HEK293T (cell line): ENCODE measurements around the gene MAST4.

ENCODE experiments used
- CTCF ChIA-PET: fragments of 350-600 bp; formaldehyde crosslinking; extraction: SDS; loops from one replicate; lab custom pipeline; 2021; ENCODE audit warnings: antibody characterized with exemption, inconsistent platforms; lab: Yijun Ruan, JAX
- POLR2A ChIA-PET: fragments of 350-600 bp; formaldehyde crosslinking; extraction: SDS; loops from one replicate; lab custom pipeline; 2020; ENCODE audit warnings: antibody characterized with exemption, inconsistent platforms; lab: Yijun Ruan, JAX
- DNase-seq: peaks from one replicate; pipeline ENCODE4 v3.0.0; 2012; ENCODE audit warnings: mixed read lengths; ENCODE audit errors: extremely low spot score
- ARNT ChIP-seq: fragments of 450-650 bp; IDR thresholded peaks from 2 replicates; pipeline ENCODE4 v1.6.1; 2017; ENCODE audit warnings: mild to moderate bottlenecking
- BHLHE40 ChIP-seq: fragments of 450-650 bp; IDR thresholded peaks from 2 replicates; pipeline ENCODE4 v1.6.1; 2016; ENCODE audit warnings: mild to moderate bottlenecking, moderate library complexity, borderline replicate concordance
- CTBP1 ChIP-seq: fragments of 450-650 bp; IDR thresholded peaks from 2 replicates; pipeline ENCODE4 v1.6.1; 2016; ENCODE audit warnings: borderline replicate concordance
- ELF4 ChIP-seq: fragments of 450-650 bp; IDR thresholded peaks from 2 replicates; pipeline ENCODE4 v1.6.1; 2017; ENCODE audit warnings: antibody characterized with exemption
- FOXA1 ChIP-seq: fragments of 450-650 bp; IDR thresholded peaks from 2 replicates; pipeline ENCODE4 v1.6.1; 2016; ENCODE audit warnings: mild to moderate bottlenecking
- FOXK2 ChIP-seq: fragments of 450-650 bp; IDR thresholded peaks from 2 replicates; pipeline ENCODE4 v1.6.1; 2016; ENCODE audit warnings: mild to moderate bottlenecking
- FOXM1 ChIP-seq: fragments of 450-650 bp; IDR thresholded peaks from 2 replicates; pipeline ENCODE4 v1.6.1; 2017; ENCODE audit warnings: mild to moderate bottlenecking, borderline replicate concordance
- HDGF ChIP-seq: fragments of 450-650 bp; IDR thresholded peaks from 2 replicates; pipeline ENCODE4 v1.6.1; 2017; ENCODE audit warnings: antibody characterized with exemption, borderline replicate concordance
- L3MBTL2 ChIP-seq: fragments of 450-650 bp; conservative IDR thresholded peaks from 2 replicates; pipeline ENCODE4 v1.6.1; 2016; ENCODE audit warnings: mild to moderate bottlenecking
- LEF1 ChIP-seq: fragments of 450-650 bp; IDR thresholded peaks from 2 replicates; pipeline ENCODE4 v1.6.1; 2017; ENCODE audit warnings: mild to moderate bottlenecking, borderline replicate concordance
- NFRKB ChIP-seq: fragments of 450-650 bp; IDR thresholded peaks from 2 replicates; pipeline ENCODE4 v1.6.1; 2016; ENCODE audit warnings: mild to moderate bottlenecking, moderate library complexity
- SP1 ChIP-seq: fragments of 450-650 bp; IDR thresholded peaks from 2 replicates; pipeline ENCODE4 v1.6.1; 2017
- SUZ12 ChIP-seq: fragments of 450-650 bp; IDR thresholded peaks from 2 replicates; pipeline ENCODE4 v1.6.1; 2016; ENCODE audit warnings: mild to moderate bottlenecking
- TARDBP ChIP-seq: fragments of 450-650 bp; IDR thresholded peaks from 2 replicates; pipeline ENCODE4 v1.6.1; 2016
- ZNF384 ChIP-seq: fragments of 450-650 bp; IDR thresholded peaks from 2 replicates; pipeline ENCODE4 v1.6.1; 2016
- TF ChIP-seq, protein P1 (sequence below): fragments of 450-650 bp; IDR thresholded peaks from 2 replicates; pipeline ENCODE4 v1.6.1; 2016

MAST4 gene

DNA sequence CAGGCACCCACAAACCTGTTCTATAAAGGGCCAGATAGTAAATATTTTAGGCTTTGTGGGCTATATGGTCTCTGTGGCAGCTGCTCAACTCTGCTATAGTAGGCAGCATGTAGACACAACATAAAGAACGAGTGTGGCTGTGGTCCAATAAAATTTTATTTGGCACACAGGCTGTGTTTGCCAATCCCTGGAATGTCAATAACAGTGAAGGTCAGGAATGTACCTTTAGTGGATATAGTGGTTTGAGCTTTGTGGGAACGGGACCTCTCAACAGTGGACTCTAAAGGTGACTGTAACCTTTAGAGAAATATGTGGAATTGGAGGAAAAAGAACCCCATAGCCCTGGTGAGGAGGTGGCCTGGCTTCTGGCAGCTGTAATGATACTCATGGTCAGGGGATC lies 145.2 kb downstream of the MAST4 start:
- TF ChIP-seq FOXK2: no peak
- TF ChIP-seq CTBP1: no peak
- no peak for TF ChIP-seq HDGF
- TF ChIP-seq SP1: no peak
- TF ChIP-seq, protein P1, sequence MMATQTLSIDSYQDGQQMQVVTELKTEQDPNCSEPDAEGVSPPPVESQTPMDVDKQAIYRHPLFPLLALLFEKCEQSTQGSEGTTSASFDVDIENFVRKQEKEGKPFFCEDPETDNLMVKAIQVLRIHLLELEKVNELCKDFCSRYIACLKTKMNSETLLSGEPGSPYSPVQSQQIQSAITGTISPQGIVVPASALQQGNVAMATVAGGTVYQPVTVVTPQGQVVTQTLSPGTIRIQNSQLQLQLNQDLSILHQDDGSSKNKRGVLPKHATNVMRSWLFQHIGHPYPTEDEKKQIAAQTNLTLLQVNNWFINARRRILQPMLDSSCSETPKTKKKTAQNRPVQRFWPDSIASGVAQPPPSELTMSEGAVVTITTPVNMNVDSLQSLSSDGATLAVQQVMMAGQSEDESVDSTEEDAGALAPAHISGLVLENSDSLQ: no peak
- TF ChIP-seq BHLHE40: no peak
- TF ChIP-seq FOXA1: no peak
- no peak for TF ChIP-seq FOXM1
- TF ChIP-seq TARDBP: no peak
- no peak for TF ChIP-seq LEF1
- no peak for TF ChIP-seq L3MBTL2
- TF ChIP-seq ARNT: no peak
- no peak for TF ChIP-seq NFRKB
- TF ChIP-seq SUZ12: no peak
- TF ChIP-seq ELF4: no peak
- no peak for TF ChIP-seq ZNF384
- ChIA-PET POLR2A (no interaction called here), CTCF (interaction anchor here (0.6 to 2.0 kb wide), 2 partner anchors 434 to 443 kb away, joined by 3 to 6 read pairs; no protein-coding TSS in a partner anchor)
- DNase-seq: no peak

GRCh38 chr5:66742083-66742895 lies 146.1 kb downstream of the MAST4 start:
- TF ChIP-seq ZNF384 (no peak), ARNT (no peak), SP1 (no peak), BHLHE40 (no peak), FOXK2 (no peak), FOXA1 (no peak), ELF4 (no peak), L3MBTL2 (no peak), SUZ12 (no peak), LEF1 (no peak), FOXM1 (no peak), NFRKB (no peak), CTBP1 (no peak), TARDBP (no peak), HDGF (no peak)
- TF ChIP-seq, protein P1: no peak
- ChIA-PET CTCF (interaction anchor here (0.6 to 2.0 kb wide), 2 partner anchors 435 to 443 kb away, joined by 3 to 6 read pairs; no protein-coding TSS in a partner anchor), POLR2A (no interaction called here)
- DNase-seq: peak; percentile 21

DNA sequence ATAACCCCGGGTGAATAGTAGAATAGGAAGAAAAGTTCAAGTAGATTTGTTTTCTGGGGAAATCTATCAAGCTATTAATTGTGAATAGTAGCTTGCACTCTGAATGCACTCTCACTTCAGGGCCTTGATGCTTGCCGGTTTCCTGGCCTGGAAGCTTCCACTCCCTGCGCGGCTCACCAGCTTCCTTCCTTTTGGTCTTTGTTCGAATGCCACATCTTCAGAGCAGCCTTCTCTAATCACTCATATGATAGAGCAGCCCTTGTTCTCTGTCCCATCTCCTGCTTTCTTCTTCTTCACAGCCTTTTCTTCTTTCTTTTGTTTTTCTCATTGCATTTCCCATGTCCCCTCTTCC lies 146.7 kb downstream of the MAST4 start:
- ChIA-PET CTCF (interaction anchor here (2.0 kb wide), 1 partner anchor 436 kb away, joined by 6 read pairs; no protein-coding TSS in a partner anchor), POLR2A (no interaction called here)
- no peak for DNase-seq
- TF ChIP-seq HDGF (no peak), ZNF384 (no peak), SUZ12 (no peak), NFRKB (no peak), CTBP1 (no peak), LEF1 (no peak), L3MBTL2 (no peak), FOXM1 (no peak), FOXA1 (no peak), ELF4 (no peak)

GRCh38 chr5:66743344-66743743 lies 147.2 kb downstream of the MAST4 start:
- TF ChIP-seq ARNT: no peak
- TF ChIP-seq LEF1: no peak
- TF ChIP-seq FOXM1: no peak
- no peak for DNase-seq
- ChIA-PET CTCF (interaction anchor here (2.0 kb wide), 1 partner anchor 436 kb away, joined by 6 read pairs; no protein-coding TSS in a partner anchor), POLR2A (no interaction called here)

DNA sequence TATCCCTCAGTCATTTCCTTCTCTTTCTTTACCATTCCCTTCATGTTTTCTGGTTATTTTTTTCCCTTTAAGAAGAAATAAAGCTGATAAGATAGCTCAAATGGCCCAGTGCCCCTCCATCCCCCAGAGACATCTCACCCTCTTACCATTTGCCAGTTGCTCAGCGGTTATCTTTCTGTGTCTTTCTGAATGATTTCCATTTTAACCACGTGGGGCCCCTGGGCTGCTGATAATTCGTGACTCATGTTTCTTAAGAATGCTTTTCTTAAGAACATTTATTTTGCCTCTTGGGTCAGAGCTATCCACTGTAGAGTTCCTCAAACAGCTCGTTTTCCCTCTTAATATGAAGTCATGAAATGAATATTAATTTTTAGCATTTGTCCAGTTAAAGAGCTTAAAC lies 147.8 kb downstream of the MAST4 start:
- ChIA-PET CTCF (interaction anchor here (1.0 kb wide), 1 partner anchor 13 kb away, joined by 3 read pairs; no protein-coding TSS in a partner anchor), POLR2A (no interaction called here)
- DNase-seq: no peak
- TF ChIP-seq SUZ12: no peak
- no peak for TF ChIP-seq BHLHE40
- TF ChIP-seq HDGF: no peak

DNA sequence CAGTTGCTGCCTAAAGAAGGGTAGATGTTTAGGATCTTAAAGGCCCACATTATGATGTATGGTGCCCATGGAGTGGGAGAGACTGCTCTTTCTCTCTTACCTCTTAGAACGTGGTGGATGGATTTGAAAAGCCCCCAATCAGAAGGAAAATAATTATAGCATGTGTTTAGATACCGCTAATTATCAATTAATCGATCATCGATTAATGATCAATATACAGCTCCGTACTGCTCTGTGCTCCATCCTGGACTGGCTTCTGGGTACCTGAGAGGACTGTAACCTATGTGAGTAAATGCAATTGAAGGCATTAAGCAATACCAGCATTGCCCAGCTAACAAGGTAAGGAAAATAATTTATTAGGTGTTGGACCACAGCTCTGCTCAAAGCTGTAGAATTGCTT lies 149.1 kb downstream of the MAST4 start:
- DNase-seq: no peak
- ChIA-PET CTCF (interaction anchor here (0.6 kb wide), 1 partner anchor 439 kb away, joined by 3 read pairs; no protein-coding TSS in a partner anchor), POLR2A (no interaction called here)
- TF ChIP-seq ELF4: no peak
- TF ChIP-seq L3MBTL2: no peak
- TF ChIP-seq, protein P1: no peak
- no peak for TF ChIP-seq NFRKB
- TF ChIP-seq FOXM1: no peak
- TF ChIP-seq FOXK2: no peak
- TF ChIP-seq ZNF384: no peak
- no peak for TF ChIP-seq LEF1
- no peak for TF ChIP-seq BHLHE40
- TF ChIP-seq HDGF: no peak
- TF ChIP-seq ARNT: no peak
- TF ChIP-seq SP1: no peak
- TF ChIP-seq SUZ12: no peak
